OCI-LY1 (cell line): Measurements from ENCODE around the gene RRAGB.

Experiments
- EZH2 ChIP-seq: fragments of 200-600 bp; sonication (generic), shearing (Covaris generic); IDR thresholded peaks from 2 replicates; pipeline ENCODE4 v1.8.0; 2017; ENCODE audit warnings: borderline replicate concordance, mixed run types, mild to moderate bottlenecking, antibody characterized with exemption, low read length, moderate library complexity, mixed read lengths
- TF ChIP-seq, protein P1 (sequence below): fragments of 200-600 bp; sonication (generic), shearing (Covaris generic); IDR thresholded peaks from 2 replicates; pipeline ENCODE4 v1.5.1; 2017; ENCODE audit warnings: mild to moderate bottlenecking, antibody characterized with exemption, low read length, moderate library complexity, mixed read lengths

DNA sequence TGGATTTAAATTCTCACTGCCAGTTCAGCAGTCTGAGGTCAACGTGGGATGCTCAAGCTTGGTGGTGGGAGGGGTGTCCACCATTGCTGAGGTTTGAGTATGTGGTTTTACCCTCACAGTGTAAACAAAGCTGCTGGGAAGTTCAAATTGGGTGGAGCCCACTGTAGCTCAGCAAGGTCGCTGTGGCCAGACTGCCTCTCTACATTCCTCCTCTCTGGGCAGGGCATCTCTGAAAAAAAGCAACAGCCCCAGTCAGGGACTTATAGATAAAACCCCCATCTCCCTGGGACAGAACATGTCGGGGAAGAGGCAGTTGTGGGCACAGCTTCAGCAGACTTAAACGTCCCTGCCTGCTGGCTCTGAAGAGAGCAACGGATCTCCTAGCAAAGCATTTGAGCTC lies 14.9 kb upstream of the RRAGB start:
- TF ChIP-seq, protein P1, sequence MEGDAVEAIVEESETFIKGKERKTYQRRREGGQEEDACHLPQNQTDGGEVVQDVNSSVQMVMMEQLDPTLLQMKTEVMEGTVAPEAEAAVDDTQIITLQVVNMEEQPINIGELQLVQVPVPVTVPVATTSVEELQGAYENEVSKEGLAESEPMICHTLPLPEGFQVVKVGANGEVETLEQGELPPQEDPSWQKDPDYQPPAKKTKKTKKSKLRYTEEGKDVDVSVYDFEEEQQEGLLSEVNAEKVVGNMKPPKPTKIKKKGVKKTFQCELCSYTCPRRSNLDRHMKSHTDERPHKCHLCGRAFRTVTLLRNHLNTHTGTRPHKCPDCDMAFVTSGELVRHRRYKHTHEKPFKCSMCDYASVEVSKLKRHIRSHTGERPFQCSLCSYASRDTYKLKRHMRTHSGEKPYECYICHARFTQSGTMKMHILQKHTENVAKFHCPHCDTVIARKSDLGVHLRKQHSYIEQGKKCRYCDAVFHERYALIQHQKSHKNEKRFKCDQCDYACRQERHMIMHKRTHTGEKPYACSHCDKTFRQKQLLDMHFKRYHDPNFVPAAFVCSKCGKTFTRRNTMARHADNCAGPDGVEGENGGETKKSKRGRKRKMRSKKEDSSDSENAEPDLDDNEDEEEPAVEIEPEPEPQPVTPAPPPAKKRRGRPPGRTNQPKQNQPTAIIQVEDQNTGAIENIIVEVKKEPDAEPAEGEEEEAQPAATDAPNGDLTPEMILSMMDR, result no peak
- TF ChIP-seq EZH2, result no peak
